Stimulated activated CD4-positive, alpha-beta T cell treated with anti-CD3 and anti-CD28 coated beads, Interleukin-15, amount 100 ng/mL, for 1 hour (primary cell): ENCODE measurements around the gene NKAIN4.

ENCODE experiments used
- DNase-seq, 2 donors: peaks; one replicate each; pipeline ENCODE4 v3.0.0-alpha.2; 2020; ENCODE audit warnings: low read depth in 1 of 2, low spot score in 1 of 2

NKAIN4 gene

GRCh38 chr20:63288581-63289251, 34.5 kb upstream of the NKAIN4 start:
- DNase-seq = no peak

GRCh38 chr20:63287697-63288580, 33.7 kb upstream of the NKAIN4 start:
- no peak for DNase-seq

- DNase-seq = no peak
Measured at GRCh38 chr20:63286781-63287696, 32.8 kb upstream of the NKAIN4 start.

GRCh38 chr20:63285636-63286615, 31.7 kb upstream of the NKAIN4 start:
- DNase-seq = no peak

- DNase-seq = no peak
Measured at GRCh38 chr20:63284981-63285524, 30.8 kb upstream of the NKAIN4 start.

- no peak for DNase-seq
Measured at GRCh38 chr20:63284544-63284949, 30.3 kb upstream of the NKAIN4 start.

- DNase-seq = no peak
Measured at GRCh38 chr20:63284083-63284440, 29.8 kb upstream of the NKAIN4 start.

- no peak for DNase-seq
Measured at GRCh38 chr20:63283397-63284082, 29.3 kb upstream of the NKAIN4 start.

GRCh38 chr20:63282946-63283345, 28.7 kb upstream of the NKAIN4 start:
- no peak for DNase-seq

- DNase-seq = no peak
Measured at GRCh38 chr20:63281742-63282665, 27.7 kb upstream of the NKAIN4 start.

- DNase-seq = no peak
Measured at GRCh38 chr20:63280929-63281545, 26.8 kb upstream of the NKAIN4 start.

GRCh38 chr20:63280371-63280770, 26.1 kb upstream of the NKAIN4 start:
- no peak for DNase-seq

GRCh38 chr20:63279931-63280330, 25.7 kb upstream of the NKAIN4 start:
- DNase-seq = no peak

- no peak for DNase-seq
Measured at GRCh38 chr20:63278661-63279060, 24.4 kb upstream of the NKAIN4 start.

GRCh38 chr20:63277466-63278272, 23.4 kb upstream of the NKAIN4 start:
- DNase-seq = no peak

- no peak for DNase-seq
Measured at GRCh38 chr20:63276956-63277355, 22.7 kb upstream of the NKAIN4 start.

GRCh38 chr20:63275825-63276224, 21.6 kb upstream of the NKAIN4 start:
- DNase-seq = no peak
